ENCODE data around the gene ACTR6. TPM values are rescaled to one million over a fixed set of nuclear protein-coding genes. Genes with fewer than 3 reads are reported as not detected.
A peak's percentile ranks its signal among the peaks of the same experiment; 100 is the strongest.
"Not testable (repeated sequence)": the region's sequence is repeated elsewhere in the genome, so short reads cannot be mapped to it uniquely, and the experiment has no call there.

ACTR6 gene
- total RNA-seq, 3 donors from 2014 or later = 11.2 to 33.5 (median 21.0) TPM

DNA sequence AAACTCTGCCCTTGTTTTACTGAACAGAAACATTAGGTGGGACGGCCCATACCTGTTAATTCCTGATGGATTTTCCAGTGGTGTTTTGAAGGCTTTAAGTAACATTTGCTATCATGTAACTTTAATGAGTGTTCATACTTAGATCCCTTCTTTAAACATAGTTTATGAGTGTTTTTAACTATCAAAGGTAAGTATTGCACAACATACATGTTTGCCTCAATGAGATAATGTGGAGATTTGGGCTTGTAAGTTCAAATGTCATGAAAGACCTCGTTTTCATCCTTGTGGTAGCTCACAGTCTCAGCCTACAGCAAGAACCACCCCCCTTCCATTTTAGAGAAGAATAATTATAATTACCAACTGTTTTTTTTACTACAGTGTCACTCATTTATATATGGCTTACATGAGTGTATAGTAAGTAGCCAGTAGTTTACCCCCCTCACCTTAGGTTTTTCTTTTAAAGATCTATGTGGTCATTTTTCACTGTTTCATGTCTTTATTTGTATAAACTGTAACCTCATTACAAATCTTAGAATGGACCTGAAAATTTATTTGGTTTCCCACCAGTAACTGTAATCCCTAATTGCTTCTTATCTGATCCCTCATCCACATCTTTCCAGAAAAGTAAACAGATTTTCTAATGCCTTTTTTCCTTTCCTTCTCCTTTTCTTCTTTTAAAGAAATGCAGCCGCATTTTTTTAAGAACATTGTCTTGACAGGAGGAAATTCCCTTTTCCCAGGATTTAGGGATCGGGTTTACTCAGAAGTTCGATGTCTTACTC lies 18.9 kb downstream of the ACTR6 start:
- no peak for DNase-seq (ENCODE audit: low spot score in 2 of 2)
- no peaks in the 10 kb centered on the region for H3K36me3 ChIP-seq
- intact Hi-C loops (cut with DNase I; ENCODE audit: low total_unique reads) = no loop called here

DNA sequence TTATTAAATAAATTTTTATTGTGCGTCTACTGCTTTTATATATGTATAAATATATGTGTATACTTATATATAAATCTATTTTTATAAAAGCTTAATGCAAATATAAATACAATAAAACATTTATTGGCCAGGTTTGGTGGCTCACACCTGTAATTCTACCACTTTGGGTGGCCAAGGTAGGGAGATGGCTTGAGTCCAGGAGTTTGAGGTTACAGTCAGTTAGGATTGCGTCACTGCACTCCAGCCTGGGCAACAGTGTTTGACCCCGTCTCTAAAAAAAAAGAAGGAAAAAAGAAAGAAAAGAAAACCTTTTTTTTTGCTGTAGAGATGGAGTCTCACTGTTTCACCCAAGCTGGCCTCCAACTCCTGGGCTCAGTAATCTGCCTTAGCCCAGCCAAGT lies 20.9 kb downstream of the ACTR6 start:
- Histone ChIP-seq H3K27me3 (no peaks in the 10 kb centered on the region), H3K4me3 (no peak overlapping the region), H3K36me3 (no peaks in the 10 kb centered on the region), H3K4me1 (no peaks in the 10 kb centered on the region), H3K27ac (no peak overlapping the region), H3K9me3 (no peaks in the 10 kb centered on the region)
- DNase-seq (ENCODE audit: low spot score in 2 of 2) = no peak
- intact Hi-C loops (cut with DNase I; ENCODE audit: low total_unique reads) = no loop called here
- TF ChIP-seq POLR2AphosphoS5 (IDR thresholded peaks at IDR 0.05) (no peak), POLR2A (IDR thresholded peaks at IDR 0.05) (no peak)
- TF ChIP-seq, protein P1, sequence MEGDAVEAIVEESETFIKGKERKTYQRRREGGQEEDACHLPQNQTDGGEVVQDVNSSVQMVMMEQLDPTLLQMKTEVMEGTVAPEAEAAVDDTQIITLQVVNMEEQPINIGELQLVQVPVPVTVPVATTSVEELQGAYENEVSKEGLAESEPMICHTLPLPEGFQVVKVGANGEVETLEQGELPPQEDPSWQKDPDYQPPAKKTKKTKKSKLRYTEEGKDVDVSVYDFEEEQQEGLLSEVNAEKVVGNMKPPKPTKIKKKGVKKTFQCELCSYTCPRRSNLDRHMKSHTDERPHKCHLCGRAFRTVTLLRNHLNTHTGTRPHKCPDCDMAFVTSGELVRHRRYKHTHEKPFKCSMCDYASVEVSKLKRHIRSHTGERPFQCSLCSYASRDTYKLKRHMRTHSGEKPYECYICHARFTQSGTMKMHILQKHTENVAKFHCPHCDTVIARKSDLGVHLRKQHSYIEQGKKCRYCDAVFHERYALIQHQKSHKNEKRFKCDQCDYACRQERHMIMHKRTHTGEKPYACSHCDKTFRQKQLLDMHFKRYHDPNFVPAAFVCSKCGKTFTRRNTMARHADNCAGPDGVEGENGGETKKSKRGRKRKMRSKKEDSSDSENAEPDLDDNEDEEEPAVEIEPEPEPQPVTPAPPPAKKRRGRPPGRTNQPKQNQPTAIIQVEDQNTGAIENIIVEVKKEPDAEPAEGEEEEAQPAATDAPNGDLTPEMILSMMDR (IDR thresholded peaks at IDR 0.05) = no peak

More for the DNA sequence above, 18.9 kb downstream of the ACTR6 start:
- Histone ChIP-seq H3K27ac (no peak overlapping the region), H3K9me3 (no peaks in the 10 kb centered on the region), H3K4me3 (no peak overlapping the region), H3K27me3 (no peaks in the 10 kb centered on the region), H3K4me1 (no peaks in the 10 kb centered on the region)
- TF ChIP-seq, protein P1 (IDR thresholded peaks at IDR 0.05) = no peak
- TF ChIP-seq POLR2A (IDR thresholded peaks at IDR 0.05) = no peak
- TF ChIP-seq POLR2AphosphoS5 (IDR thresholded peaks at IDR 0.05) = no peak

DNA sequence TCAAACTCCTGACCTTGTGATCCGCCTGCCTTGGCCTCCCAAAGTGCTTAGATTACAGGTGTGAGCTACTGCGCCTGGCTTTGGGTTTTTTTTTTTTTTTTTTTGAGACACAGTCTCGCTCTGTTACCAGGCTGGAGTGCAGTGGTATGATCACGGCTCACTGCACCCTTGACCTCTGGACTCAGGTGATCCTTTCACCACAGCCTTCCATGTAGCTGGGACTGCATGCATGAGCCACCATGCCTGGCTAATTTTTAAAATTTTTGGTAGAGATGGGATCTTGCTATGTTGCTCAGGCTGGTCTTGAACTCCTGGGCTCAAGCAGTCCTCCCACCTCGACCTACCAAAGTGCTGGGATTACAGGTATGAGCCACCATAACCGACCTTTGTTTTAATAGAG lies 21.6 kb downstream of the ACTR6 start:
- H3K36me3 ChIP-seq; H3K9me3 ChIP-seq; intact Hi-C loops (cut with DNase I; ENCODE audit: low total_unique reads); H3K4me1 ChIP-seq; DNase-seq (ENCODE audit: low spot score in 2 of 2); H3K4me3 ChIP-seq; H3K27ac ChIP-seq; H3K27me3 ChIP-seq: not testable (repeated sequence)

DNA sequence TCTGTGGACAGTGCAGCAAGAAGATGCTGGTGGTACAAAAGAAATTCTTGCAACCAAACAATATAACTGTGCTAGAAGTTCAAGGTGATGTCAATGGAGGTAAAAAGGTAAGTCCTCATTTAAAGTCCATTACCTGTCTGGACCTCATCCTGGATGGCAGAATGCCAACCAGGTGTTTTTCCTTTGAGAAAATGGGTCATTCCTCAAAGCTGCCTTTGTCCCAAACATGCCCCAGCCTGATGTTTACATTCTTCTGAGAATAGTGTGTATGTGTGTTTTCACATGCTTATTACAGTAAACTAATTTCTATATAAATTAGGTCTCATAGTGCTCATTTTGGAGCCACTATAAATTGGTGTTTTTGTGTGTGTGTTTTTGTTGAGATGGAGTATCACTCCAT lies 24.9 kb downstream of the ACTR6 start:
- Histone ChIP-seq H3K4me1 (no peaks in the 10 kb centered on the region), H3K36me3 (no peaks in the 10 kb centered on the region), H3K9me3 (no peaks in the 10 kb centered on the region), H3K27me3 (no peaks in the 10 kb centered on the region), H3K4me3 (no peak overlapping the region), H3K27ac (peak overlapping the region in 1 of 2 donors; percentile 6)
- TF ChIP-seq POLR2A (IDR thresholded peaks at IDR 0.05) (no peak), POLR2AphosphoS5 (IDR thresholded peaks at IDR 0.05) (no peak)
- TF ChIP-seq, protein P1 (IDR thresholded peaks at IDR 0.05) = no peak
- DNase-seq (ENCODE audit: low spot score in 2 of 2) = no peak
- intact Hi-C loops (cut with DNase I; ENCODE audit: low total_unique reads) = no loop called here

DNA sequence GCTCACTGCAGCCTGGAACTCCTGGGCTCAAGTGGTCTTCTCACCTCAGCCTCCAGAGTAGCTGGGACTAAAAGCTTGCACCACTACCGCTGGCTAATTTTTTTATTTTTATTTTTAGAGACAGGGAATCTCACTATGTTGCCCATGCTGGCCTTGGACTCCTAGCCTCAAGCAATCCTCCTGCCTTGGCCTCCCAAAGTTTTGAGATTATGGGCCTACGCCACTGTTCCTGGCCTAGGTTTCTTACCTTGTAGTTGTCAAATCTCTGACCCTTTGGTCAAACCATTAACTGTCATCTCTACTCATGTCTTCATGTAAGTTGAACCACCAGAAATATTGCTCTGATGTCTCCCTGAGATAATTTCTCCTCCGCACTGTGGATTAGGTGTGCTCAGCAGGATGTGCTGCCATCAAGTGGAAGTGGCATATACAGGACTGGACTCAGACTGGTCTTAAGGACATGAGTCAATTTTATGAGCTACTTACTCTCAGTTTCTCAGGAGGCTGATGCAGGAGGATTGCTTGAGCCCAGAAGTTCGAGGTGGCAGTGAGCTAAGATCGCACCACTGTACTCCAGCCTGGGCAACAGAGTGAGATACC lies 28.5 kb downstream of the ACTR6 start:
- H3K9me3 ChIP-seq = no peaks in the 10 kb centered on the region
- intact Hi-C loops (cut with DNase I; ENCODE audit: low total_unique reads) = no loop called here
- H3K27me3 ChIP-seq = no peaks in the 10 kb centered on the region
- no peaks in the 10 kb centered on the region for H3K4me1 ChIP-seq
- H3K27ac ChIP-seq = peak overlapping the region; percentile 81 to 88
- DNase-seq (ENCODE audit: low spot score in 2 of 2) = no peak
- peak overlapping the region in 1 of 3 donors; percentile 46 for H3K4me3 ChIP-seq
- no peak for TF ChIP-seq POLR2A (IDR thresholded peaks at IDR 0.05)
- TF ChIP-seq, protein P1 (IDR thresholded peaks at IDR 0.05) = peak in 1 of 3 donors; percentile 13
- no peak for TF ChIP-seq POLR2AphosphoS5 (IDR thresholded peaks at IDR 0.05)
- no peaks in the 10 kb centered on the region for H3K36me3 ChIP-seq

Measured in breast epithelium (tissue), 4 donors.